Sigmoid colon (tissue), 7 donors: ENCODE data around the gene DYNC2I2. TPM values are rescaled to one million over a fixed set of nuclear protein-coding genes. Genes with fewer than 3 reads are reported as not detected.

Experiments
- DNase-seq: peaks from one replicate; pipeline ENCODE4 v3.0.0-alpha.2; 2019
- H3K27ac ChIP-seq, 4 donors: fragments of 200-600 bp; sonication (generic); one replicate each; pipeline ENCODE4 v1.5.1; 2016 to 2019; ENCODE audit warnings: mild to moderate bottlenecking in 1 of 4
- H3K27me3 ChIP-seq, 3 donors: fragments of 200-600 bp; sonication (generic); one replicate each; pipeline ENCODE4 v1.5.1; 2019; ENCODE audit warnings: mild to moderate bottlenecking in 1 of 3
- H3K36me3 ChIP-seq, 4 donors: fragments of 200-600 bp; sonication (generic); one replicate each; pipeline ENCODE4 v1.5.1; 2016 to 2019
- H3K4me1 ChIP-seq, 4 donors: fragments of 200-600 bp; sonication (generic); one replicate each; pipeline ENCODE4 v1.5.1; 2017 to 2019
- H3K4me3 ChIP-seq, 4 donors: fragments of 200-600 bp; sonication (generic); one replicate each; pipeline ENCODE4 v1.5.1; 2017 to 2019; ENCODE audit warnings: mild to moderate bottlenecking in 2 of 4, moderate library complexity in 1 of 4
- H3K9me3 ChIP-seq, 4 donors: fragments of 200-600 bp in 3 of 4; sonication (generic) in 3 of 4; one replicate each; pipeline versions ENCODE4 v1.5.1 to v1.6.1; 2013 to 2019
- EP300 ChIP-seq, 4 donors: sonication (generic); formaldehyde crosslinking; IDR thresholded peaks; one replicate each; pipeline ENCODE4 v1.6.1; 2017; ENCODE audit warnings: antibody characterized with exemption in 4 of 4
- POLR2A ChIP-seq, 2 donors: fragments of 450-650 bp; IDR thresholded peaks; one replicate each; pipeline ENCODE4 v1.6.1; 2016; ENCODE audit warnings: antibody characterized with exemption in 2 of 2, mild to moderate bottlenecking in 2 of 2, moderate library complexity in 2 of 2
- POLR2AphosphoS5 ChIP-seq, 4 donors: sonication (generic); formaldehyde crosslinking; IDR thresholded peaks; one replicate each; pipeline ENCODE4 v1.6.1; 2017; ENCODE audit warnings: antibody characterized with exemption in 4 of 4
- WGBS, 2 donors: extraction: QIAGEN DNeasy Blood & Tissue Kit; methylation state at CpG; one replicate each; pipeline ENCODE4 v1.1.7; 2013; 5-methylcytosine and 5-hydroxymethylcytosine counted together
- intact Hi-C: fragments of 100-400 bp; cut with DNase I; formaldehyde crosslinking; loops from one replicate; pipeline ENCODE4 v1.15.1; 2023
- polyA plus RNA-seq, 3 donors: library from polyadenylated mRNA; stranded (reverse); fragments of 200-250 nt; gene quantifications; one replicate each; pipeline ENCODE4 v1.2.3, GENCODE V29; 2013
- total RNA-seq, 4 donors: library from RNA; depleted of rRNA; stranded (reverse); fragments of >200 nt; gene quantifications; one replicate each; pipeline ENCODE4 v1.1.0, GENCODE V29; 2016
- TF ChIP-seq, protein P1 (sequence below), 4 experiments: fragments of 450-650 bp in 3 of 4; fragments of 200-600 bp in 1 of 4; IDR thresholded peaks; one replicate each; pipeline ENCODE4 v1.5.1; 2016 to 2019; ENCODE audit warnings: antibody characterized with exemption in 4 of 4, mild to moderate bottlenecking in 3 of 4, moderate library complexity in 2 of 4
- donor health status: healthy with polysubstance abuse.
- donor health status: Bipolar disorder and iron deficiency.
- donor health status: healthy.

DYNC2I2 gene
- total and polyA plus RNA-seq, 7 donors, result 21.6 to 87.4 (median 33.0) TPM

DNA sequence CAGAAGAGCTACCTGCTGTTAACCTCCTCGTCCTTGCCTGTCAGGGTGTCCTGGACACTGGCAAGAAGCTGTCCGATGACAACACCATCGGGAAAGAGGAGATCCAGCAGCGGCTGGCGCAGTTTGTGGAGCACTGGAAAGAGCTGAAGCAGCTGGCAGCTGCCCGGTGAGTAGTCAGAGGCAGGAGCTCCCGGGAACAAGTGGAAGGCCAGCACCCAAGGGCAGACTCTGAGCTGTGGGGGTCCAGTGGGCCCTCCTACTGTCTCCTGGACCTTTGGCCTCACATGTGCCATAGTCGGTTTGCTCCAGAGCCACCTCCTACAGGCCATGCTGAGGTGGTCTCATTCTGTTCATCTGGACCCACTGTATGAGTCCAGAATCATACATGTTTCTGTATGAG is 38.7 kb downstream of the DYNC2I2 start:
- intact Hi-C loops, result no loop called here
- H3K9me3 ChIP-seq, result no peaks in the 10 kb centered on the region
- 91 to 97% methylated on average over 8 of the region's 8 CpGs for WGBS, 2 donors
- H3K4me3 ChIP-seq, result no peak overlapping the region
- no peak overlapping the region for H3K27ac ChIP-seq
- no peak for TF ChIP-seq POLR2AphosphoS5 (IDR thresholded peaks at IDR 0.05)
- TF ChIP-seq, protein P1, sequence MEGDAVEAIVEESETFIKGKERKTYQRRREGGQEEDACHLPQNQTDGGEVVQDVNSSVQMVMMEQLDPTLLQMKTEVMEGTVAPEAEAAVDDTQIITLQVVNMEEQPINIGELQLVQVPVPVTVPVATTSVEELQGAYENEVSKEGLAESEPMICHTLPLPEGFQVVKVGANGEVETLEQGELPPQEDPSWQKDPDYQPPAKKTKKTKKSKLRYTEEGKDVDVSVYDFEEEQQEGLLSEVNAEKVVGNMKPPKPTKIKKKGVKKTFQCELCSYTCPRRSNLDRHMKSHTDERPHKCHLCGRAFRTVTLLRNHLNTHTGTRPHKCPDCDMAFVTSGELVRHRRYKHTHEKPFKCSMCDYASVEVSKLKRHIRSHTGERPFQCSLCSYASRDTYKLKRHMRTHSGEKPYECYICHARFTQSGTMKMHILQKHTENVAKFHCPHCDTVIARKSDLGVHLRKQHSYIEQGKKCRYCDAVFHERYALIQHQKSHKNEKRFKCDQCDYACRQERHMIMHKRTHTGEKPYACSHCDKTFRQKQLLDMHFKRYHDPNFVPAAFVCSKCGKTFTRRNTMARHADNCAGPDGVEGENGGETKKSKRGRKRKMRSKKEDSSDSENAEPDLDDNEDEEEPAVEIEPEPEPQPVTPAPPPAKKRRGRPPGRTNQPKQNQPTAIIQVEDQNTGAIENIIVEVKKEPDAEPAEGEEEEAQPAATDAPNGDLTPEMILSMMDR (IDR thresholded peaks at IDR 0.05), result no peak
- TF ChIP-seq POLR2A (IDR thresholded peaks at IDR 0.05), result no peak
- TF ChIP-seq EP300 (IDR thresholded peaks at IDR 0.05), result no peak
- no peaks in the 10 kb centered on the region for H3K27me3 ChIP-seq
- no peaks in the 10 kb centered on the region for H3K4me1 ChIP-seq
- peaks cover 75 to 100% (median 87%) of the 10 kb centered on the region in 4 donors for H3K36me3 ChIP-seq
- DNase-seq, result no peak

GRCh38 chr9:128615571-128615970 is 41.1 kb downstream of the DYNC2I2 start:
- Histone ChIP-seq H3K36me3 (peaks cover 81 to 100% (median 93%) of the 10 kb centered on the region in 4 donors), H3K27me3 (no peaks in the 10 kb centered on the region), H3K27ac (no peak overlapping the region), H3K4me1 (no peaks in the 10 kb centered on the region), H3K9me3 (no peaks in the 10 kb centered on the region), H3K4me3 (no peak overlapping the region)
- no peak for DNase-seq
- TF ChIP-seq, protein P1 (IDR thresholded peaks at IDR 0.05), result no peak
- TF ChIP-seq EP300 (IDR thresholded peaks at IDR 0.05), result no peak
- no peak for TF ChIP-seq POLR2A (IDR thresholded peaks at IDR 0.05)
- TF ChIP-seq POLR2AphosphoS5 (IDR thresholded peaks at IDR 0.05), result no peak
- intact Hi-C loops, result no loop called here
- WGBS, 2 donors, result 96 to 98% methylated on average over 12 of the region's 12 CpGs

- no peak overlapping the region for H3K27ac ChIP-seq
- no peaks in the 10 kb centered on the region for H3K9me3 ChIP-seq
- H3K27me3 ChIP-seq, result no peaks in the 10 kb centered on the region
- H3K4me3 ChIP-seq, result no peak overlapping the region
- intact Hi-C loops, result no loop called here
- no peak for DNase-seq
- TF ChIP-seq EP300 (IDR thresholded peaks at IDR 0.05) (no peak), POLR2A (IDR thresholded peaks at IDR 0.05) (no peak), POLR2AphosphoS5 (IDR thresholded peaks at IDR 0.05) (no peak)
- WGBS, 2 donors, result 97 to 98% methylated on average over 1 of the region's 1 CpG
- no peaks in the 10 kb centered on the region for H3K4me1 ChIP-seq
- peaks cover 79 to 100% (median 92%) of the 10 kb centered on the region in 4 donors for H3K36me3 ChIP-seq
Measured at GRCh38 chr9:128614728-128615127, 41.9 kb downstream of the DYNC2I2 start.

DNA sequence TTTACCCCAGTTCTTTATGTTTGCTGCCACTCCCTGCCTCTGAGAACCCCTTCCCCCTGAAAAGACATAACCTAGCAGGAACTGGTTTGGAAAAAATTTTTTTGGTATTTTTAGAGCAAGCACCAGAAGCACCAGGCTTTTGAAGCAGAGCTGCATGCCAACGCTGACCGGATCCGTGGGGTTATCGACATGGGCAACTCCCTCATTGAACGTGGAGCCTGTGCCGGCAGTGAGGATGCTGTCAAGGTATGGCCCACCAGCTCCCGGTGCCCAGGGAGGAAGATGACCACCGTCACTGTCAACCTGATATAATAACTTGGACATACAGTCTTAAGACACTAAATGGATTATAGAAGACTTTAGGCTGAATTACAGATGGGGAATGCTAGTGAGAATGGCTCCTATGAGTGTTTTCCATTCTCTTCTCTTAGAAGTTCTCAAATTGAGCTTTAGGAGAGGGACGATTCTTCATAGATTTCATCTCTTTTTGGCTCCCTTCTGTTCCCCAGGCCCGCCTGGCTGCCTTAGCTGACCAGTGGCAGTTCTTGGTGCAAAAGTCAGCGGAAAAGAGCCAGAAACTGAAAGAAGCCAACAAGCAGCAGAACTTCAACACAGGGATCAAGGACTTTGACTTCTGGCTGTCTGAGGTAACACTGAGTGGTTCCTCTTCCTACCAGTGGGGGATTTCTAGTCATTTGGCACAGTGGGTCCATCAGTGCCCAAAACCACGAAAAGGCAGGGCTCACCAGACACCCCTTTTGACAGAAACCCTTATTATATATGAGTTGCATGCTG is 44.9 kb downstream of the DYNC2I2 start:
- Histone ChIP-seq H3K36me3 (peaks cover 69 to 100% (median 91%) of the 10 kb centered on the region in 4 donors), H3K4me3 (no peak overlapping the region), H3K9me3 (no peaks in the 10 kb centered on the region), H3K27me3 (no peaks in the 10 kb centered on the region), H3K27ac (no peak overlapping the region), H3K4me1 (peaks cover 0 to 10% (median 2%) of the 10 kb centered on the region in 4 donors)
- WGBS, 2 donors, result 94 to 96% methylated on average over 12 of the region's 12 CpGs
- TF ChIP-seq POLR2AphosphoS5 (IDR thresholded peaks at IDR 0.05) (no peak), POLR2A (IDR thresholded peaks at IDR 0.05) (no peak), EP300 (IDR thresholded peaks at IDR 0.05) (no peak)
- TF ChIP-seq, protein P1 (IDR thresholded peaks at IDR 0.05), result no peak
- intact Hi-C loops, result no loop called here
- no peak for DNase-seq

DNA sequence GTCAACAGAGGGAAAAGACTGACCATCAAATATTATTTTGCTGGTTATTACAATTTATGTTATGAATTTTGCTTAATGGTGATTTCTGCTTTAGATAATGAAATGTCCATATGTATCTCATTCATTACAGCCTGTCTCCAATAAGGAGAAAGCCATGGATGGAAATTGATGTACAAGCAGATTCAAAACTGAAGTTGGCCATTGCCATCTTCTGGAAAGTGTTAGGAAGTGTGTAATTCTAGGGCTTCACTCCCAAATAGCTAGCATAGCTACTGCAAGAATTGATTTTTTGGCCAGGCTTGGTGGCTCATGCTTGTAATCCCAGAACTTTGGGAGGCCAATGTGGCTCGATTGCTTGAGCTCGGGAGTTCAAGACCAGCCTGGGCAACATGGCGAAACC is 45.8 kb downstream of the DYNC2I2 start:
- TF ChIP-seq POLR2AphosphoS5 (IDR thresholded peaks at IDR 0.05) (no peak), POLR2A (IDR thresholded peaks at IDR 0.05) (no peak), EP300 (IDR thresholded peaks at IDR 0.05) (no peak)
- TF ChIP-seq, protein P1 (IDR thresholded peaks at IDR 0.05), result no peak
- WGBS, 2 donors, result 96% methylated on average over 3 of the region's 3 CpGs
- Histone ChIP-seq H3K4me3 (no peak overlapping the region), H3K4me1 (peaks cover 0 to 10% (median 2%) of the 10 kb centered on the region in 4 donors), H3K27ac (no peak overlapping the region), H3K36me3 (peaks cover 60 to 98% (median 87%) of the 10 kb centered on the region in 4 donors), H3K27me3 (no peaks in the 10 kb centered on the region), H3K9me3 (no peaks in the 10 kb centered on the region)
- DNase-seq, result no peak
- intact Hi-C loops, result no loop called here
